SKM-1 (cell line): Measurements from ENCODE around the gene DNAAF5.

Source experiments
- DNase-seq: peaks from one replicate; lab custom pipeline; 2025; ENCODE audit not compliant: unreplicated experiment; lab: John Stamatoyannopoulos, UW

Gene DNAAF5

GRCh38 chr7:726084-726853, at the start of gene DNAAF5:
TSS of gene DNAAF5 (plus strand) at chr7:726699. CDS start at chr7:726721, 22 bp downstream.
- peak; percentile 79 for DNase-seq

- DNase-seq, result no peak
Measured at GRCh38 chr7:676972-677385, 49.5 kb upstream of the DNAAF5 start.

- DNase-seq, result no peak
Measured at GRCh38 chr7:680411-681127, 45.9 kb upstream of the DNAAF5 start.

- DNase-seq, result no peak
Measured at GRCh38 chr7:681551-682307, 44.8 kb upstream of the DNAAF5 start.

- DNase-seq, result no peak
Measured at GRCh38 chr7:682810-683209, 43.7 kb upstream of the DNAAF5 start.

- no peak for DNase-seq
Measured at GRCh38 chr7:683526-684205, 42.8 kb upstream of the DNAAF5 start.

GRCh38 chr7:684416-684815, 42.1 kb upstream of the DNAAF5 start:
- DNase-seq, result no peak

- DNase-seq, result no peak
Measured at GRCh38 chr7:685540-685939, 41.0 kb upstream of the DNAAF5 start.

- DNase-seq, result no peak
Measured at GRCh38 chr7:690478-691360, 35.8 kb upstream of the DNAAF5 start.

GRCh38 chr7:691361-692045, 35.0 kb upstream of the DNAAF5 start:
- no peak for DNase-seq

GRCh38 chr7:693280-693679, 33.2 kb upstream of the DNAAF5 start:
- no peak for DNase-seq

- no peak for DNase-seq
Measured at GRCh38 chr7:696426-696811, 30.1 kb upstream of the DNAAF5 start.

GRCh38 chr7:696812-697551, 29.5 kb upstream of the DNAAF5 start:
- no peak for DNase-seq

GRCh38 chr7:698515-699475, 27.7 kb upstream of the DNAAF5 start:
- DNase-seq, result no peak

- no peak for DNase-seq
Measured at GRCh38 chr7:699476-700170, 26.9 kb upstream of the DNAAF5 start.

- no peak for DNase-seq
Measured at GRCh38 chr7:701086-701671, 25.3 kb upstream of the DNAAF5 start.

GRCh38 chr7:703049-703448, 23.4 kb upstream of the DNAAF5 start:
- DNase-seq, result no peak
